WTC11 (cell line): ENCODE measurements around the gene UBASH3A.

Source experiments
- ESRRA ChIP-seq: sonication (generic); formaldehyde crosslinking; IDR thresholded peaks from 2 replicates; pipeline ENCODE4 v1.8.1; 2022; ENCODE audit warnings: mild to moderate bottlenecking, missing genetic modification reagents, borderline replicate concordance
- NR1H2 ChIP-seq: sonication (generic); formaldehyde crosslinking; IDR thresholded peaks from 2 replicates; pipeline ENCODE4 v1.9.0; 2021; ENCODE audit warnings: mild to moderate bottlenecking, moderate library complexity, missing genetic modification reagents
- RORB ChIP-seq: fragments of 250-450 bp; sonication (Bioruptor Pico); IDR thresholded peaks from 2 replicates; pipeline ENCODE4 v1.9.0; 2021; ENCODE audit warnings: mild to moderate bottlenecking
- ZNF416 ChIP-seq: fragments of 250-450 bp; sonication (Bioruptor Pico); IDR thresholded peaks from 2 replicates; pipeline ENCODE4 v1.9.0; 2021; ENCODE audit warnings: mild to moderate bottlenecking, inconsistent platforms
- TF ChIP-seq, protein P1 (sequence below): fragments of 200-600 bp; IDR thresholded peaks from 2 replicates; pipeline ENCODE4 v1.8.0; 2022; ENCODE audit warnings: antibody characterized with exemption
- TF ChIP-seq, protein P2 (sequence below): sonication (generic); formaldehyde crosslinking; IDR thresholded peaks from 2 replicates; pipeline ENCODE4 v1.8.0; 2022; ENCODE audit warnings: mild to moderate bottlenecking, missing genetic modification reagents
- TF ChIP-seq, protein P3 (sequence below): sonication (generic); formaldehyde crosslinking; IDR thresholded peaks from 2 replicates; pipeline ENCODE4 v1.8.1; 2022; ENCODE audit warnings: low read depth, mild to moderate bottlenecking, moderate library complexity, missing genetic modification reagents, borderline replicate concordance
- TF ChIP-seq, protein P4 (sequence below): sonication (generic); formaldehyde crosslinking; conservative IDR thresholded peaks from 2 replicates; pipeline ENCODE4 v1.8.1; 2023; ENCODE audit warnings: mild to moderate bottlenecking, low read depth, missing genetic modification reagents, moderate library complexity

DNA sequence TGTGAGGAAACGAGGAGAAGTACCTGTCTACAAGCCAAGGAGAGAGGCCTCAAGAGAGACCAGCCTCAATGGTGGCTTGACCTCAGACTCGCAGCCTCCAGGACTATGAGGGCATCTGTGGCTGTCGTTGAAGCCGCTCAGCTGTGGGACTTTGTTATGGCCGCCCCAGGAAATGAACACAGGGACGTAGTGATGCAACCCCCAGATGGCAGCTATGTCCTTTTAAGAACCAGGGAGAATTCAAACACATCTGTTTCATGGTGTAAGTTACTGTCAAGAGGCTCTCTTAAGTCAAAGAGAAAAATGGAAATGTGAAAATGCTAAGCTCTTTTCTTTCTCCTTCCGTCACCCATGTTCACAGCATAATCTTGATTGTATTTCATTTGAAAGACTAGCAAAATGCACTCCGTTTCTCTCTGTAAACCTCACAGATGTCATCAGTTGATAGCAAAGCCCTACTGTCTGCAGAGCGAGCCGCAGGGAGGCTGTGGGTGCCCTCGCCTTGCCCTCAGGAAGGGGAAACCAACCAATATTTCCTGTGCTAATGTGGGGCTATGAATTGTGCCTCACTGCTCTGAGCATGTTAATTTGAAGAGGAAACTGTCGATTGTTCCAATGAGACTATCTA lies 21.3 kb downstream of the UBASH3A start:
- TF ChIP-seq, protein P1, sequence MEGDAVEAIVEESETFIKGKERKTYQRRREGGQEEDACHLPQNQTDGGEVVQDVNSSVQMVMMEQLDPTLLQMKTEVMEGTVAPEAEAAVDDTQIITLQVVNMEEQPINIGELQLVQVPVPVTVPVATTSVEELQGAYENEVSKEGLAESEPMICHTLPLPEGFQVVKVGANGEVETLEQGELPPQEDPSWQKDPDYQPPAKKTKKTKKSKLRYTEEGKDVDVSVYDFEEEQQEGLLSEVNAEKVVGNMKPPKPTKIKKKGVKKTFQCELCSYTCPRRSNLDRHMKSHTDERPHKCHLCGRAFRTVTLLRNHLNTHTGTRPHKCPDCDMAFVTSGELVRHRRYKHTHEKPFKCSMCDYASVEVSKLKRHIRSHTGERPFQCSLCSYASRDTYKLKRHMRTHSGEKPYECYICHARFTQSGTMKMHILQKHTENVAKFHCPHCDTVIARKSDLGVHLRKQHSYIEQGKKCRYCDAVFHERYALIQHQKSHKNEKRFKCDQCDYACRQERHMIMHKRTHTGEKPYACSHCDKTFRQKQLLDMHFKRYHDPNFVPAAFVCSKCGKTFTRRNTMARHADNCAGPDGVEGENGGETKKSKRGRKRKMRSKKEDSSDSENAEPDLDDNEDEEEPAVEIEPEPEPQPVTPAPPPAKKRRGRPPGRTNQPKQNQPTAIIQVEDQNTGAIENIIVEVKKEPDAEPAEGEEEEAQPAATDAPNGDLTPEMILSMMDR = no peak
- TF ChIP-seq ESRRA (CRISPR knock-in tag) (no peak), NR1H2 (no peak), RORB (CRISPR knock-in tag) (no peak), ZNF416 (CRISPR knock-in tag) (no peak)
- TF ChIP-seq, protein P2, sequence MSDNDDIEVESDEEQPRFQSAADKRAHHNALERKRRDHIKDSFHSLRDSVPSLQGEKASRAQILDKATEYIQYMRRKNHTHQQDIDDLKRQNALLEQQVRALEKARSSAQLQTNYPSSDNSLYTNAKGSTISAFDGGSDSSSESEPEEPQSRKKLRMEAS = no peak
- TF ChIP-seq, protein P3, sequence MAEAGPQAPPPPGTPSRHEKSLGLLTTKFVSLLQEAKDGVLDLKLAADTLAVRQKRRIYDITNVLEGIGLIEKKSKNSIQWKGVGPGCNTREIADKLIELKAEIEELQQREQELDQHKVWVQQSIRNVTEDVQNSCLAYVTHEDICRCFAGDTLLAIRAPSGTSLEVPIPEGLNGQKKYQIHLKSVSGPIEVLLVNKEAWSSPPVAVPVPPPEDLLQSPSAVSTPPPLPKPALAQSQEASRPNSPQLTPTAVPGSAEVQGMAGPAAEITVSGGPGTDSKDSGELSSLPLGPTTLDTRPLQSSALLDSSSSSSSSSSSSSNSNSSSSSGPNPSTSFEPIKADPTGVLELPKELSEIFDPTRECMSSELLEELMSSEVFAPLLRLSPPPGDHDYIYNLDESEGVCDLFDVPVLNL = no peak
- TF ChIP-seq, protein P4, sequence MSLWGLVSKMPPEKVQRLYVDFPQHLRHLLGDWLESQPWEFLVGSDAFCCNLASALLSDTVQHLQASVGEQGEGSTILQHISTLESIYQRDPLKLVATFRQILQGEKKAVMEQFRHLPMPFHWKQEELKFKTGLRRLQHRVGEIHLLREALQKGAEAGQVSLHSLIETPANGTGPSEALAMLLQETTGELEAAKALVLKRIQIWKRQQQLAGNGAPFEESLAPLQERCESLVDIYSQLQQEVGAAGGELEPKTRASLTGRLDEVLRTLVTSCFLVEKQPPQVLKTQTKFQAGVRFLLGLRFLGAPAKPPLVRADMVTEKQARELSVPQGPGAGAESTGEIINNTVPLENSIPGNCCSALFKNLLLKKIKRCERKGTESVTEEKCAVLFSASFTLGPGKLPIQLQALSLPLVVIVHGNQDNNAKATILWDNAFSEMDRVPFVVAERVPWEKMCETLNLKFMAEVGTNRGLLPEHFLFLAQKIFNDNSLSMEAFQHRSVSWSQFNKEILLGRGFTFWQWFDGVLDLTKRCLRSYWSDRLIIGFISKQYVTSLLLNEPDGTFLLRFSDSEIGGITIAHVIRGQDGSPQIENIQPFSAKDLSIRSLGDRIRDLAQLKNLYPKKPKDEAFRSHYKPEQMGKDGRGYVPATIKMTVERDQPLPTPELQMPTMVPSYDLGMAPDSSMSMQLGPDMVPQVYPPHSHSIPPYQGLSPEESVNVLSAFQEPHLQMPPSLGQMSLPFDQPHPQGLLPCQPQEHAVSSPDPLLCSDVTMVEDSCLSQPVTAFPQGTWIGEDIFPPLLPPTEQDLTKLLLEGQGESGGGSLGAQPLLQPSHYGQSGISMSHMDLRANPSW (CRISPR knock-in tag) = no peak
